ENCODE measurements around the gene MFSD12.

MFSD12 gene

GRCh38 chr19:3557461-3558248 lies at the start of gene MFSD12:
Gene MFSD12 (minus strand): TSS chr19:3557586. CDS start chr19:3557403, 183 bp downstream.
- peak; percentile 92 for DNase-seq (ENCODE audit: low spot score)

- DNase-seq (ENCODE audit: low spot score), result peak; percentile 20
These were observed 49.4 kb upstream of the MFSD12 start, which contains the start of gene TBXA2R for GRCh38 chr19:3606690-3607289. Gene TBXA2R (minus strand): TSS chr19:3606875. CDS start chr19:3600634, 6,241 bp downstream.

- DNase-seq (ENCODE audit: low spot score), result no peak
These were observed 48.8 kb upstream of the MFSD12 start for GRCh38 chr19:3606174-3606689.

- DNase-seq (ENCODE audit: low spot score), result no peak
These were observed 48.4 kb upstream of the MFSD12 start for GRCh38 chr19:3605770-3606169.

GRCh38 chr19:3605361-3605760 lies 48.0 kb upstream of the MFSD12 start:
- no peak for DNase-seq (ENCODE audit: low spot score)

GRCh38 chr19:3604987-3605343 lies 47.6 kb upstream of the MFSD12 start:
- DNase-seq (ENCODE audit: low spot score), result no peak

GRCh38 chr19:3604227-3604986 lies 47.0 kb upstream of the MFSD12 start:
- DNase-seq (ENCODE audit: low spot score), result no peak

GRCh38 chr19:3603121-3603811 lies 45.9 kb upstream of the MFSD12 start:
- no peak for DNase-seq (ENCODE audit: low spot score)

GRCh38 chr19:3601021-3601420 lies 43.6 kb upstream of the MFSD12 start:
- no peak for DNase-seq (ENCODE audit: low spot score)

- no peak for DNase-seq (ENCODE audit: low spot score)
These were observed 42.4 kb upstream of the MFSD12 start for GRCh38 chr19:3599776-3600187.

GRCh38 chr19:3595521-3596061 lies 38.2 kb upstream of the MFSD12 start:
- no peak for DNase-seq (ENCODE audit: low spot score)

- DNase-seq (ENCODE audit: low spot score), result no peak
These were observed 35.8 kb upstream of the MFSD12 start for GRCh38 chr19:3593156-3593555.

GRCh38 chr19:3591876-3592613 lies 34.7 kb upstream of the MFSD12 start:
- DNase-seq (ENCODE audit: low spot score), result no peak

GRCh38 chr19:3590991-3591659 lies 33.7 kb upstream of the MFSD12 start:
- no peak for DNase-seq (ENCODE audit: low spot score)

- no peak for DNase-seq (ENCODE audit: low spot score)
These were observed 32.6 kb upstream of the MFSD12 start for GRCh38 chr19:3589949-3590348.

- DNase-seq (ENCODE audit: low spot score), result no peak
These were observed 32.1 kb upstream of the MFSD12 start for GRCh38 chr19:3589439-3589838.

- DNase-seq (ENCODE audit: low spot score), result no peak
These were observed 29.4 kb upstream of the MFSD12 start for GRCh38 chr19:3586707-3587346.

GRCh38 chr19:3586127-3586626 lies 28.8 kb upstream of the MFSD12 start:
- DNase-seq (ENCODE audit: low spot score), result no peak

- DNase-seq (ENCODE audit: low spot score), result no peak
These were observed 28.1 kb upstream of the MFSD12 start, which contains the start of gene GIPC3 for GRCh38 chr19:3585301-3586126. Gene GIPC3 (plus strand): TSS chr19:3585478. CDS start chr19:3585598, 120 bp downstream.

All from putamen (tissue), 1 donor.